NCI-H82 treated with DMSO at 0.1 percent for 48 hours (cell line): Measurements from ENCODE around the gene PYM1.
"Not testable (repeated sequence)": the region's sequence is repeated elsewhere in the genome, so short reads cannot be mapped to it uniquely, and the experiment has no call there.

Experiments
- DNase-seq: peaks from one replicate; lab custom pipeline; 2025; ENCODE audit not compliant: unreplicated experiment; lab: John Stamatoyannopoulos, UW

The PYM1 gene

GRCh38 chr12:55940065-55940732 lies 12.5 kb upstream of the PYM1 start:
- peak; percentile 41 for DNase-seq

GRCh38 chr12:55938826-55939501 lies 11.3 kb upstream of the PYM1 start:
- no peak for DNase-seq

- DNase-seq, result no peak
Measured at GRCh38 chr12:55937981-55938380, 10.3 kb upstream of the PYM1 start.

GRCh38 chr12:55935738-55936151 lies 8.1 kb upstream of the PYM1 start:
- no peak for DNase-seq

GRCh38 chr12:55934773-55935172 lies 7.1 kb upstream of the PYM1 start:
- DNase-seq, result peak; percentile 24

GRCh38 chr12:55933799-55934742 lies 6.4 kb upstream of the PYM1 start:
- peak; percentile 46 for DNase-seq

- DNase-seq, result no peak
Measured at GRCh38 chr12:55933169-55933798, 5.6 kb upstream of the PYM1 start.

GRCh38 chr12:55932551-55932910 lies 4.8 kb upstream of the PYM1 start:
- no peak for DNase-seq

GRCh38 chr12:55931780-55932550 lies 4.3 kb upstream of the PYM1 start:
- DNase-seq, result no peak

- no peak for DNase-seq
Measured at GRCh38 chr12:55931317-55931779, 3.7 kb upstream of the PYM1 start.

GRCh38 chr12:55930771-55931316 lies 3.1 kb upstream of the PYM1 start, which contains the start of gene DGKA:
Gene DGKA, plus strand, starts transcription at chr12:55931162. Its CDS starts 5,342 bp downstream, at chr12:55936504.
- peak; percentile 29 for DNase-seq

GRCh38 chr12:55929306-55929791 lies 1.7 kb upstream of the PYM1 start:
- no peak for DNase-seq

- peak; percentile 86 for DNase-seq
Measured at GRCh38 chr12:55926738-55927587, 731 bp downstream of the PYM1 start.

- no peak for DNase-seq
Measured at GRCh38 chr12:55925870-55926737, 1.6 kb downstream of the PYM1 start.

GRCh38 chr12:55925371-55925770 lies 2.3 kb downstream of the PYM1 start:
- no peak for DNase-seq

GRCh38 chr12:55923648-55924047 lies 4.0 kb downstream of the PYM1 start:
- DNase-seq, result not testable (repeated sequence)

- DNase-seq, result no peak
Measured at GRCh38 chr12:55922126-55922525, 5.6 kb downstream of the PYM1 start.

GRCh38 chr12:55919032-55919431 lies 8.7 kb downstream of the PYM1 start:
- not testable (repeated sequence) for DNase-seq
